HG03135 (cell line): ENCODE results near the gene DMPK.

Experiments
- ATAC-seq: cut with Tn5 transposase; IDR thresholded peaks from one replicate; pipeline ENCODE4 v1.9.1; 2021; ENCODE audit warnings: mild to moderate bottlenecking, moderate library complexity; ENCODE audit not compliant: unreplicated experiment

DMPK gene

GRCh38 chr19:45786533-45786894, 4.2 kb upstream of the DMPK start:
- no peak for ATAC-seq

- ATAC-seq, result no peak
Observed at GRCh38 chr19:45785781-45786532, 3.7 kb upstream of the DMPK start.

GRCh38 chr19:45785097-45785496, 2.8 kb upstream of the DMPK start:
- ATAC-seq, result no peak

GRCh38 chr19:45784096-45784495, 1.8 kb upstream of the DMPK start:
- ATAC-seq, result no peak

GRCh38 chr19:45782820-45783785, 813 bp upstream of the DMPK start:
- no peak for ATAC-seq

- no peak for ATAC-seq
Observed at GRCh38 chr19:45781214-45782161, 802 bp downstream of the DMPK start.

GRCh38 chr19:45780448-45781213, 1.7 kb downstream of the DMPK start:
- ATAC-seq, result no peak

- ATAC-seq, result no peak
Observed at GRCh38 chr19:45780146-45780447, 2.2 kb downstream of the DMPK start.

GRCh38 chr19:45779231-45780145, 2.8 kb downstream of the DMPK start:
- peak; percentile 81 for ATAC-seq

- ATAC-seq, result no peak
Observed at GRCh38 chr19:45778010-45778661, 4.2 kb downstream of the DMPK start.

GRCh38 chr19:45777395-45777961, 4.8 kb downstream of the DMPK start:
- no peak for ATAC-seq

GRCh38 chr19:45774765-45775164, 7.5 kb downstream of the DMPK start:
- ATAC-seq, result no peak

GRCh38 chr19:45773384-45773783, 8.9 kb downstream of the DMPK start:
- ATAC-seq, result no peak

GRCh38 chr19:45772912-45773311, 9.4 kb downstream of the DMPK start:
- ATAC-seq, result no peak

GRCh38 chr19:45772130-45772840, 10.0 kb downstream of the DMPK start:
- no peak for ATAC-seq

- ATAC-seq, result no peak
Observed at GRCh38 chr19:45771311-45771933, 10.9 kb downstream of the DMPK start.
